HuH-7 (cell line): ENCODE measurements around the gene EXOC1.
"Not testable (repeated sequence)": the region's sequence is repeated elsewhere in the genome, so short reads cannot be mapped to it uniquely, and the experiment has no call there.

Experiments used
- DNase-seq: peaks from one replicate; pipeline ENCODE4 v3.0.0; 2011; ENCODE audit warnings: low spot score

EXOC1 gene

DNA sequence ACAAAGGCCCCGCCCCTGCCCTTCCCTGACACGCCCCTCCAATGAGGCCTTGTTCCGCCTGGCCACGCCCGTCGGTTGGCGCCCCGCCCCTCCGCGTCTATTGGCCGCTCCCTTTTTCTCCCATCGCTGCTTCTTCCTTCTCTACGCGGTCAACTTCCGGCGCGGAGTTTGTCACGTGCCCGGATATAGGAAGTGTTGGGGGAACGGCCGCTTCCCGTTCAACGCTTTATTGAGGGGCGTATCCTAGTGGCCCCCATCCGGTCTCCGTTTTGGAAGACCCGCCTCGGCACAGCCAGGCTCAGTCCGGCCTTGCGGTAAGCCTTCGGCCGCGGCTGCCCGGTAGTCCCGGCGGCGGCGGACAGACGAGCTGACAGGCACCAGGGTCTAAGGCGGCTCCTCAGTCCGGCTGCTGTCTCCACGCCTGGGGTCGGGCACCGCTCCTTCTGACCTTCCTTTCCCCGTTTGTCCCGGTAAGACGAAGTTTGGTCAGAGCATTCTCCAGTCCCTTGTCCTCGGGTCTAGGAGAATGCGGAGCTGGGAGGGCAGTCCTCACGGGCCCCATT is at the start of gene EXOC1:
Gene EXOC1, plus strand, starts transcription at position 165 of the 563 bp plus-strand sequence. CDS start 4,676 bp downstream, outside the sequence.
- DNase-seq: peak; percentile 70

DNA sequence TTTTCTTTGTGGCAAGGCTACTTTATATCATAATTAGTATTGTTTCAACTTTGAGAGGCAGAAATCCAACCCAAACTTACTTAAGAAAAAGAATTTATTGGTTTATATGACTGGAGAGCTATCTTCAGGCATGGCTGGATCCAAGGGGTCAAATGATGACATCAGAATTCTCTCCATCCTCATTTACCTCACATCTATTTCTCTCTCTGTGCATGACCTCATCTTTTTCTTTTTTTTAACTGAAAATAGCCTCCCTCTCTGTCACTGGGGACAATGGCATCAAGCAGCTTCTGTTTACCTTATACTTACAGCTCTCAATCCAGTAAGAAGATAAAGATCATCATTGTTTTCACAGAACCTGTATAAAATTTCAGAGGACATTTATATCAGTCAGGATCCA is 45.9 kb upstream of the EXOC1 start:
- DNase-seq: no peak

DNA sequence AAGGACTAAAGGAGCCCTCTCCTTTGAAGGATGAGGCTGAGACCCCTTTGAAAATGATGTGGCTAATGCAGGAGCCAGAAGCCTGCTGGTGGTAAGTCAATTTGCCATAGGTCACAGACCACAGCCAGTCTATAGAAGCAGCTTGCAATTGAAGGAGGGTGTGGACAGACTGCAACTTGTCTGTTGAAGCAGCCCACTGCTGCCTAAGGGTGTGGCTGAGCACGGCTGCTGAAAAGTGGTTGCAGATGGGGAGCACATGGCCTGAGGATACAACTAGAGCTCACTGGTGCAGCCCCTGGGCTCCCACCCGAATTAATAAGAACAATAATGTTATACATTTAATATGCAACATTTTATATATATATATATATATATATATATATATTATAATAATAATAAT is 45.3 kb upstream of the EXOC1 start:
- DNase-seq: no peak

DNA sequence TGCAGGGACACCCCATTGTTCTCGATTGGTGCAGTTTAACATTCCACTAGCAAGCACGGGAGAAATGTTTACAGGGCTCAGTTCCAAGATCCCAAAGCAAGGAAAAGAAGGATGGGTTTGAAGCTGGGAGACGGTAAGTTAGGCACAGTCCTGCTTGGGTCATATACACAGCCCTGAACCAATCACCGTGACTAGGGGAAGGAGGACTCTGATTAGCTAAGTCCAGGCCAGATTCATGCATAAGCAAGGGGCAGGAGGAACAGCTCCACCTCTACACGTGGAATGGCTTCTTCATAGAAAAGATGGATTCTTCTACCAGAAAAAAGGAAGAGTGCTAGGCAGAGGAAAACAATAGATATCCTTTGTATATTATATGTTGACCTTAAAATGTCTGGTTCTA is 44.8 kb upstream of the EXOC1 start:
- DNase-seq: no peak

GRCh38 chr4:55817691-55818090 is 35.8 kb upstream of the EXOC1 start:
- no peak for DNase-seq

DNA sequence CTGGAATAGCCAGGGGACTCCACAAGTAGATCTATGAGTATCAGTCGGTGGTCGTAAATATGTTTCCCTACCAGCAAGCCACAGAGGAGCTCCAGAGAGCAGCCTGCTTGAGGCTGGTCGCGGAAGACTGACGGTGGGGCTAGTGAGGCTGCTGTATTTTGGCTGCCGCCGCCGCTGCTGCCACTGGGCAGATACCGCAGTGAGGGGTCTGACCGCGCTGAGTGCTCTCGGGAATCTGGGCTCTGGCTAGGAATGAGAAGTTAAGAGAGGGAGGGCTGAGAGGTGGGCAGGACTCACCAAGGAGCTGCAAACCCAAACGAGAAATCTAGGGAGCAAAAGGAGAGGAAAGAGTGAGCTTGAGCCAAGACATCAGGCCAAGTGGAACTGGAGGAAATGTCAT is 33.8 kb upstream of the EXOC1 start, which contains the start of gene EXOC1L:
Gene EXOC1L, plus strand, starts transcription at position 157 of the 400 bp plus-strand sequence. Its CDS starts 237 bp downstream, at position 394.
- no peak for DNase-seq

GRCh38 chr4:55820279-55820678 is 33.2 kb upstream of the EXOC1 start:
- DNase-seq: no peak

- DNase-seq: no peak
Observed at GRCh38 chr4:55822329-55822728, 31.1 kb upstream of the EXOC1 start.

DNA sequence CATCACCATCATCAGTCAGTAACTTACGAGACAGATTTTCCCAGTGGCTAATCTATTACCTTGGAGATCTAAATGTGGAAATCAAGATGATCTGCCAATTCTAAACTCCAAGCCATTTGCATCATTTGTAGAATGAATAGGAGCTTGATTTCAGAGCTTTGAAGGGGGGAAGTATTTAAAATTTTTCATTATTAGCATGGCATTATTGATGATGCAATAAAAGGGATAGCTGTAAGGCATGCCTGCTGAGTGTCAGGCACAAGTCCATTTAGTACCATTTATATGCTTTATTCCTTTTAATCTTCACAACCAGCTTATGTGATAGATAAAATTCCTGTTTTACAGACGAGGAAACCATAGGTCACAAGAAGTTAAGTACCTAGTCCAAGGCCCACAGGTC is 28.6 kb upstream of the EXOC1 start:
- DNase-seq: no peak

GRCh38 chr4:55826986-55827385 is 26.5 kb upstream of the EXOC1 start:
- no peak for DNase-seq

GRCh38 chr4:55827582-55827981 is 25.9 kb upstream of the EXOC1 start:
- DNase-seq: no peak

- no peak for DNase-seq
Observed at GRCh38 chr4:55830048-55830447, 23.4 kb upstream of the EXOC1 start.

- no peak for DNase-seq
Observed at GRCh38 chr4:55830716-55831115, 22.7 kb upstream of the EXOC1 start.

DNA sequence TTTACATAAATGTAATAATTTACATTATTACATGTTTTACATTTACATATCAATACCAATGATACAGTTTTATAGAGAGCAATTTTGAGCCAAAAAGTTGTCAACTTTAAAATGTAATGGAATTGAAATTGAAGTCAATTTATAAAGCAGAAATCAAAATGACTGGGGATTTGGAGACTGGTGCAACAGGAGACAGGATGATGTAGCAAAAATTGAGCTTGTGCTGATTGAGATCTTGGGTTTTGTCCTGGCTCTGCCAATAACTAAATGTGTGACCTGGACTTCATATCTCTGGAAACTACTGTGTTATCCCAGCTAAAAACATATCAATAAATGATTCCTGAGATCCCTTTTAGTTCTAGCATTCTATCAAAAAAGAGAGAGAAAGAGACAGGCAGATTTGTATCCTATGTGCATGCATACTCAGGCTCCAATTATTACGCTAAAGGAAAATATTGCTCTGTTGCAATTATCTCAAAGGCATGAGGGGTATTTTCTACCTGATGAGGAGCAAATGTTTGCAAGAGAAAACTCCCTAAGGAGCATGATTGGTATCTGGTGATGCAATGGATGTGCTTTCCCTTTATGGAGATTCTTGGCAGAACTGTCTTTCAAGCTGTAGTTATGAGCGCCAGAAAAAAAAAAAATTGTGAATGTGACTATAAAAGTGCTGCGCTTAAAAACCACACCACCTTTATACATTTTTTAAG is 19.2 kb upstream of the EXOC1 start:
- no peak for DNase-seq

DNA sequence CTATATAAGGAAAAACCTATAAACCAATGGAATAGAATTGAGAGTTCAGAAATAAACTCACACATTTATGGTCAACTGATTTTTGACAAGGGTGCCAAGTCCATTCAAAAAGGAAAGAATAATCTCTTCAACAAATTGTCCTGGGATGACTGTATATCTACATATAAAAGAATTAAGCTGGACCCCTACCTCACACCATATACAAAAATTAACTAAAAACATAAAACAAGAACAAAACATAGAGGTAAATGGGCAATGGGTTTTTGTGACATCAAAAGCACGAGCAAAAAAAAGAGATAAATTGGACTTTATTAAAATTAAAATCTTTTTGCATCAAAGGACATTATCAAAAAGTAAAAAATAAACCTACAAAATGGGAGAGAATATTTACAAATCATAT is 15.5 kb upstream of the EXOC1 start:
- no peak for DNase-seq

DNA sequence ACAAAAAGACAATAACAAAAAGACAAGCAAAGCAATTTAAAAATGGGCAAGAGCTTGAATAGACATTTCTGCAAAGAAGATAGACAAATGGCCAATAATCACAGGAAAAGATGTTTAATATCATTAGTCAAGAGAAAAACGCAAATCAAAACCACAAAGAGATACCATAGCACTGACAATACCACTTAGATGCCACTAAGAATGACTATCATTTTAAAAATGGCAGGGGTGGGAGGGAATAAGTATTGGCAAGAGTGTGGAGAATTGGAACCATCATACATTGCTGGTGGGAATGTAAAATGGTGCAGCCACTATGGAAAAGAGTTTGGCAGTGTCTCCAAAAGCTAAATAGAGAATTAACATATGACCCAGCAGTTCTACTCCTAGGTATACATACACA is 15.1 kb upstream of the EXOC1 start:
- DNase-seq: no peak

DNA sequence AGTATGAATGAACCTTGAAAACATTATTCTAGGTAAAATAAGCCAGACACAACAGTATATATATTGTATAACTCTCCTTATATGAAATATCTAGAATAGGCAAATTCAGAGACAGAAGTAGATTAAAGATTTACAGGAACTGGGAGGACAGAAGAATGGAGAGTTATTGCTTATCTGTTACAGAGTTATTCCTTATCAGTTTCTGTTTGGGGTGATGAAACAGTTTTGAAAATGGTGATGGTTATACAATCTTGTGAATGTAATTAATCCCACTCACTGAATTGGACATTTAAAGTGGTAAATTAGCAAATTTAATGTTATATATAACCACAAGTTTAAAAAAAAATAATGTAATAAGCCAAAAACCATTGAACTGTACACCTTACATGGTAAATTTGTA is 14.5 kb upstream of the EXOC1 start:
- no peak for DNase-seq

DNA sequence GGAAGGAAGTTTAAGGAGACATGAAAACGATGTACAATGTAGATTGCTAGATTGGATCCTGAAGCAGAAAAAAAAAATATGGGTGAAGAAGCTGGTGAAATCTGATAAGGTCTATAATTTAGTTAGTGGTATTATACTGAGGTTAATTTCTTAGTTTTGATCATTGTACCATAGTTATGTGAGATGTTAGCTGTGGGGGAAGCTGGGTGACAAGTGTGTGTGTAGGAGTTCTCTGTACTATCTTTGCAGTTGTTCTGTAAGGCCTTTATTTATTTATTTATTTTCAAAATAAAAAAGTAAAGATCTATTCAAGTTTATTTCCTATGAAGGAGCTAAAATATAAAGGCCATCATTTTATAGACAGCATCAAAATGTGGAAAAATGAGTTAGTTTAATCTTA is 12.5 kb upstream of the EXOC1 start:
- no peak for DNase-seq

DNA sequence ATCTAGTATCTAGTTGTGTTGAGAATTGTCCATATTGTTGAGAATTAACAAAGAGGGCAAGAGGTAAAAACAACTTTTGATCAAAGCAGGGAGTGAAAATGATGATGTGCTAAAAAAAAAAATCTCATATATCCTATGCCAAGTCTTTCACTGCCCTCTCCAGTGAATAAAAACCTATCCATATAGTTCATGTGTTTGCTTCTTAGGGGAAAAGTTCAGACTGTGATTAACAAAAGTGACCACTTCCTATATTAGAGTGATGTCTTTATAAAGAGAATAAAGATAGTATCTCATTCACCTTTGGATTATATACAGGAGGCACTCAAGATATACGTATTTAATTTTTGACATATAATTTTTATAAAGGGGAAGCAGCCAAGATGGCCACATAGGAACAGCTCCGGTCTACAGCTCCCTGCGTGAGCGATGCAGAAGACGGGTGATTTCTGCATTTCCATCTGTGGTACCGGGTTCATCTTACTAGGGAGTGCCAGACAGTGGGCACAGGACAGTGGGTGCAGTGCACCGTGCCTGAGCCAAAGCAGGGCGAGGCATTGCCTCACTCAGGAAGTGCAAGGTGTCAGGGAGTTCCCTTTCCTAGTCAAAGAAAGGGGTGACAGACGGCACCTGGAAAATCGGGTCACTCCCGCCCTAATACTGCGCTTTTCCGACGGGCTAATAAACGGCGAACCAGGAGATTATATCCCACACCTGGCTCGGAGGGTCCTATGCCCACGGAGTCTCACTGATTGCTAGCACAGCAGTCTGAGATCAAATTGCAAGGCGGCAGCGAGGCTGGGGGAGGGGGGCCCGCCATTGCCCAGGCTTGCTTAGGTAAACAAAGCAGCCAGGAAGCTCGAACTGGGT is 11.8 kb upstream of the EXOC1 start:
- not testable (repeated sequence) for DNase-seq

GRCh38 chr4:55842312-55842711 is 11.1 kb upstream of the EXOC1 start:
- not testable (repeated sequence) for DNase-seq

- DNase-seq: no peak
Observed at GRCh38 chr4:55849724-55850123, 3.7 kb upstream of the EXOC1 start.

DNA sequence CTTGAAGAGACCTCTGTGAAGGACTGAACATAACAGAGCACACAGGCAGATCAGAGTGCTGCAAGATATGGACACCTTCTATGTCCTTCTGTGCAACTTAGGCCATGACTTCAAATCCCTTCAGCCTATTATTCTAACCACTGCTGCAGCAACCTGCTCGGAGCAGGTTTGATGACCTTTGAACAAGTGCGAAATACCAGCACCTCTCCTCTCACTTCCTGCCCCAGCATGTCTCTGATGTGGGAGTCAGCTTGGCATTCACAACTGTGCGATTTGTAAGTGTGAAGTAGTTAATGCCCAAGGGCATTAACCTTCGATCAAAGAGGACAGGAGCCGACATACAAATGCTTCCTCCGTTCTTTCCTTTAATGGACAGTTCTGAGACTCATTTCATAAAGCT is 1.6 kb upstream of the EXOC1 start:
- DNase-seq: no peak

DNA sequence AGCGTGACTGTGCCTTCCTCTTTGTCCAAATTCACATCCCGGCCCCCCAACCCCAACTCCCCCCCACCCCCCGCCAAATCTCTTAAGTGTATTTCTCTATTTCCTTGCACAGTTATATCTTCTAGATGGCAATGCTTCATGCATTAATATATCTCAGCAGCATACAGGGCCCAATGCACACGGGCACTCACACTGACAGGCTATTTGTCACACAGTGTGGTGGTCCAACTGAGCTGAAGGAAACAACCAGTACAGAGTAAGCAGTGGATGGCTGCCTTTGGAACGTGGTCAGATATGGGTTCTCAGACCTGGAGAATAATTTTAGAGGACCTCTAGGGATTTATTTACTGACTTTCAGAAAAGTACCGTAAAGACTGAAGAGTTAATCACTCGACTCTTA is 681 bp downstream of the EXOC1 start:
- no peak for DNase-seq
